NCI-H774 (cell line): Measurements from ENCODE around the gene PRDX3.
"Not testable (repeated sequence)": the region's sequence is repeated elsewhere in the genome, so short reads cannot be mapped to it uniquely, and the experiment has no call there.

Source experiments
- DNase-seq: peaks from one replicate; lab custom pipeline; 2025; lab: John Stamatoyannopoulos, UW

Gene PRDX3

GRCh38 chr10:119206603-119207365 lies 28.2 kb upstream of the PRDX3 start:
- peak; percentile 3 for DNase-seq

- no peak for DNase-seq
Measured at GRCh38 chr10:119205894-119206602, 27.4 kb upstream of the PRDX3 start.

- no peak for DNase-seq
Measured at GRCh38 chr10:119203006-119203405, 24.4 kb upstream of the PRDX3 start.

- DNase-seq: no peak
Measured at GRCh38 chr10:119201233-119201632, 22.6 kb upstream of the PRDX3 start.

GRCh38 chr10:119199231-119199992 lies 20.8 kb upstream of the PRDX3 start:
- peak; percentile 14 for DNase-seq

DNA sequence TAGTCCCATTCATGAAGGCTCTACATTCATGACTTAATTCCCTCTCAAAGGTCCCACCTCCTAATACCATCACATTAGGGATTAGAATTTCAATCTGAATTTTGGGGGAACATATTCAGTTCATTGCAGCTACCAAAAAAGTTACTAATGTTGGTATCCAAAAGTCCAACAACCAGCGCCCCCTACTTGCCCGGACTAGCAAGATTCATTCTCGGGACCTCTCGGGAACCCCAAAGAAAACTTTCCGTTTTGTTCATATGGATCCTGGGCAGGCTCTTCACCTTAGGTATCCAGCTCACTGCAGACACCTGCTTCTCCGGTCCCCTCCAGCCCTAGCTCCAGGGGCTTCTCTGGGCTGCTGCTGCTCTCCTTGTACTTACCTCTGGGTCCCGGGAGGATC lies 19.8 kb upstream of the PRDX3 start:
- no peak for DNase-seq

DNA sequence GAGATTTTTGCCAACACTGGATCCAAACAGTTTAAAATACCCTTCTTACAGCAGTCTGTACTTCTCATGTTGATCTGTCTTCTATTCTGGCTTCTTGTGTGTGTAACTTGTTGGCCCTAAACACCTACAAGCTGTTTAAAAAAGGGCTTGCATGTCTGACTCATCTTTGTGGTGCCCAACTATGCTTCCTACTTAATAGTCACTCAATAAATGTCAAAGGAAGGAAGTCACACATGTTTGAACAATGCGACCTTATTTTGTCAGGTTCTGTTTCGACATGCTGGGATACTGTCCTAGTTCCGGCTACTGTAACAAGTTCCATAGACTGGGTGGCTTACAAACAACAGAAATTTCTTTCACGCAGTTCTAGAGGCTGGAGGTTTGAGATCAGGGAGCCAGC lies 19.3 kb upstream of the PRDX3 start:
- no peak for DNase-seq

DNA sequence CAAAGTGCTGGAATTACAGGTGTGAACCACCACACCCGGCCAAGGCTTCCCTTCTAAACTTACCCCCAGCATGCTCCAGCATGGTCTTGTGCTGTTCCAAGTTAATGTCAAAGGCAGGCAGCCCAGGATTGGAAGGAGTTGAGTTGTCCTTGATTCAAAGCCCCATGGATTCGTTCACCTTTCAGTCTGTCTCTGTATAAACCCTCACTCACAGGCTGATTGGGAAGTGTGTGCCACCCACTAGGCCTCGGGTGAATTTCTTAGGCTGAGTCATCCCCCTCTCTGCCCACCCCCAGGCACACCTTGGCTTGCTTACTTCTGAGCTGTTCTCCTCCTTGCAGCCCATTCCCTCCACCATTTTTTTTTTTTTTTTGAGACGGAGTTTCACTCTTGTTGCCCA lies 13.3 kb upstream of the PRDX3 start:
- no peak for DNase-seq

- no peak for DNase-seq
Measured at GRCh38 chr10:119190954-119191785, 12.6 kb upstream of the PRDX3 start.

- no peak for DNase-seq
Measured at GRCh38 chr10:119190353-119190752, 11.7 kb upstream of the PRDX3 start.

GRCh38 chr10:119189811-119190282 lies 11.2 kb upstream of the PRDX3 start:
- DNase-seq: no peak

- no peak for DNase-seq
Measured at GRCh38 chr10:119183664-119184412, 5.2 kb upstream of the PRDX3 start.

- not testable (repeated sequence) for DNase-seq
Measured at GRCh38 chr10:119180850-119181400, 2.3 kb upstream of the PRDX3 start.

GRCh38 chr10:119177708-119178371 lies 772 bp downstream of the PRDX3 start:
- no peak for DNase-seq

- no peak for DNase-seq
Measured at GRCh38 chr10:119176166-119176565, 2.4 kb downstream of the PRDX3 start.

- no peak for DNase-seq
Measured at GRCh38 chr10:119174109-119174508, 4.5 kb downstream of the PRDX3 start.

DNA sequence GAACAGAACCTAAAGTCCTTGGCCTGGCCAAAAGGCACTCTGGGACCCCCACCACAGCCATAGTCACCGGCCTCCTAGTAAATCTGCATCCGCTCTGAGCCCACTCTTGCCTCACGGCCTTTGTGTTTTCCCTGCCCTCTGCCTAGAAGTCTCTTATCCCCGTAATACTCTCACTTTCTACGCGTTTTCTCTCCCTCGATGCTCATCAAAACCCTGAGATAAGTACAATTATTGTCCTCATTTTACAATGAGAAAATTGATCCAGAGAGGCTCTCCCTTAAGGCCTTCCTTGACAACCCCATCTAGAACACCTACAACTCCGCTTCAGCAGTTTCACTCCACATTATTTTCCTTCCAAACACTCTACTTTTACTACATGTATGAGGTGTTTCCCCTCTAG lies 11.6 kb downstream of the PRDX3 start:
- DNase-seq: no peak

DNA sequence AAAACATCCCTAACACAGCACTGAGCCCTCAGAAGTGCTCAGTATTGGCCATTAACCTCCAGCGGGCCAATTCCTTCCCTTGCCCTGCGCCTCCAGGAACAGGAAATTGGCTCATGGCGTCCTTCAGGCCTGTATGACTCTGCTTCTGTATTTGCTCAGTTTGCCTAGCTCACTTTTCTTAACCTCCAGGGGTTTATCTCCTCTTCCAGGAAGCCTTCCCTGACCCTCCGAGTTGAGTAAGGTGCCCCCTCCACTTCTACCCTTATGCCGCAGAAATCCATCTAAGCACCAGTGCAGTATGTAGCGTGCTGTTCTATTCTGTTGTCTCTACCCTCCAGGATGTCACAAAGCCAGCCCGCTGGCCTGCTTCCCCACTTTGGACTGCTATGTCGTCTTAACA lies 12.0 kb downstream of the PRDX3 start:
- no peak for DNase-seq

GRCh38 chr10:119166118-119166500 lies 12.5 kb downstream of the PRDX3 start:
- no peak for DNase-seq
